Adrenal gland (tissue), 5 donors: Measurements from ENCODE around the gene ARL15.

Experiments
- CTCF ChIP-seq, 6 experiments: fragments of 450-650 bp in 4 of 6; fragments of 200-600 bp in 2 of 6; sonication (generic) in 1 of 6; IDR thresholded peaks; 1 replicate in 5 of 6; 2 replicates in 1 of 6; pipeline versions ENCODE4 v1.5.1 to v1.8.0; 2016 to 2021; ENCODE audit warnings: antibody characterized with exemption in 6 of 6, mild to moderate bottlenecking in 2 of 6, moderate library complexity in 1 of 6
- POLR2A ChIP-seq, 2 donors: fragments of 450-650 bp; IDR thresholded peaks; one replicate each; pipeline ENCODE4 v1.6.1; 2017; ENCODE audit warnings: antibody characterized with exemption in 2 of 2, mild to moderate bottlenecking in 2 of 2, moderate library complexity in 1 of 2
- donor health status: DM: no; HTN: no; CAD: no.

- TF ChIP-seq POLR2A (IDR thresholded peaks at IDR 0.05) = no peak
- TF ChIP-seq CTCF (IDR thresholded peaks at IDR 0.05) = no peak
Observed at GRCh38 chr5:53965459-53965858, 344.9 kb downstream of the ARL15 start.
